ENCODE results near the gene ABHD17B.

- no peak for TF ChIP-seq ESRRA (IDR thresholded peaks at IDR 0.05; ENCODE audit: borderline replicate concordance, low read length)
- no peak for TF ChIP-seq EHMT2 (IDR thresholded peaks at IDR 0.05; ENCODE audit: low read depth)
- TF ChIP-seq NR3C1 (IDR thresholded peaks at IDR 0.05) = no peak
- TF ChIP-seq, protein P1, sequence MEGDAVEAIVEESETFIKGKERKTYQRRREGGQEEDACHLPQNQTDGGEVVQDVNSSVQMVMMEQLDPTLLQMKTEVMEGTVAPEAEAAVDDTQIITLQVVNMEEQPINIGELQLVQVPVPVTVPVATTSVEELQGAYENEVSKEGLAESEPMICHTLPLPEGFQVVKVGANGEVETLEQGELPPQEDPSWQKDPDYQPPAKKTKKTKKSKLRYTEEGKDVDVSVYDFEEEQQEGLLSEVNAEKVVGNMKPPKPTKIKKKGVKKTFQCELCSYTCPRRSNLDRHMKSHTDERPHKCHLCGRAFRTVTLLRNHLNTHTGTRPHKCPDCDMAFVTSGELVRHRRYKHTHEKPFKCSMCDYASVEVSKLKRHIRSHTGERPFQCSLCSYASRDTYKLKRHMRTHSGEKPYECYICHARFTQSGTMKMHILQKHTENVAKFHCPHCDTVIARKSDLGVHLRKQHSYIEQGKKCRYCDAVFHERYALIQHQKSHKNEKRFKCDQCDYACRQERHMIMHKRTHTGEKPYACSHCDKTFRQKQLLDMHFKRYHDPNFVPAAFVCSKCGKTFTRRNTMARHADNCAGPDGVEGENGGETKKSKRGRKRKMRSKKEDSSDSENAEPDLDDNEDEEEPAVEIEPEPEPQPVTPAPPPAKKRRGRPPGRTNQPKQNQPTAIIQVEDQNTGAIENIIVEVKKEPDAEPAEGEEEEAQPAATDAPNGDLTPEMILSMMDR (IDR thresholded peaks at IDR 0.05) = no peak
- TF ChIP-seq, protein P2, sequence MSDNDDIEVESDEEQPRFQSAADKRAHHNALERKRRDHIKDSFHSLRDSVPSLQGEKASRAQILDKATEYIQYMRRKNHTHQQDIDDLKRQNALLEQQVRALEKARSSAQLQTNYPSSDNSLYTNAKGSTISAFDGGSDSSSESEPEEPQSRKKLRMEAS (IDR thresholded peaks at IDR 0.05) = no peak
These were observed 18.2 kb upstream of the ABHD17B start for GRCh38 chr9:71929223-71929622.

All from A549 (cell line).